ENCODE measurements around the gene ADORA2A. TPM values are rescaled to one million over a fixed set of nuclear protein-coding genes. Genes with fewer than 3 reads are reported as not detected.

Gene ADORA2A
- total and polyA plus RNA-seq, 10 of the 15 experiments (the other 5 are each of a cell fraction or from before 2014, with no cell fraction given), result 0.69 to 31.2 (median 18.3) TPM

GRCh38 chr22:24390576-24390975 is 36.8 kb upstream of the ADORA2A start (continued):
- TF ChIP-seq CBFB (IDR thresholded peaks at IDR 0.05; ENCODE audit: low read depth) (no peak), CHD2 (IDR thresholded peaks at IDR 0.05; ENCODE audit: borderline replicate concordance, low read depth, low read length) (no peak), ZNF217 (IDR thresholded peaks at IDR 0.05) (no peak), MYC (IDR thresholded peaks at IDR 0.05; ENCODE audit: insufficient read depth, insufficient read length, insufficient replicate concordance, low read length, severe bottlenecking) (no peak), RFX5 (IDR thresholded peaks at IDR 0.05; ENCODE audit: low read depth, low read length) (no peak), ZZZ3 (IDR thresholded peaks at IDR 0.05; ENCODE audit: control insufficient read depth, insufficient read length, low read depth) (no peak)

DNA sequence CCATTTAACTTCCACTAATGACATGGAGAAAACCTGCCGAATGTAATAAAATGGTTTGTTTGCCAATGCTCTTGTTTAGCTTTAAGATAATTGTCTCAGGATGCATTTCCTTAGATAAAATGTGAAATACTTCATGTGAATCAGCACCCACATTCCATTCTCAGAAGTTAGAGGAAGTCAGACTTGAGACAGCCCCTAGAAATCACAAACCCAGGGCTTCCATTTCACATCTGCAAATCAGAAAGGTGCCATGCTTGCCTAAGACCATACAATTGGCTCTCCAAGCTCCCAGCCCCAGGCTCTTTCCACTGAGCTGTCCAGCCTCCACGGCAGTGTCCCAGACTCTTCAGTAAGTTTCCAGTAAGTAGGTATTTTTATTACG is 35.6 kb upstream of the ADORA2A start:
- ATAC-seq, result no peak
- BruUV-seq (replicated peaks), result no TSS peak
- ChIA-PET POLR2A (interaction anchor here (0.5 to 1.2 kb wide), 2 partner anchors 9 to 466 kb away, joined by 3 to 6 read pairs; no protein-coding TSS in a partner anchor), CTCF (interaction anchor here (0.8 to 1.2 kb wide), 2 partner anchors 16 to 66 kb away, joined by 3 read pairs; no protein-coding TSS in a partner anchor), SMC1A (ENCODE audit: uncharacterized antibody, unreplicated experiment) (interaction anchor here (0.9 to 1.0 kb wide), 2 partner anchors 47 to 70 kb away, joined by 3 read pairs; no protein-coding TSS in a partner anchor), RAD21 (ENCODE audit: unreplicated experiment) (interaction anchor here (1.0 kb wide), 1 partner anchor 100 kb away, joined by 3 read pairs; no protein-coding TSS in a partner anchor)
- no peak for FAIRE-seq
- intact Hi-C loops (cut with micrococcal nuclease; ENCODE audit: unreplicated experiment) (no loop called here), in situ Hi-C loops (cut with MboI) (no loop called here)
- no peak overlapping the region for H3K4me3 ChIP-seq
- no peaks in the 10 kb centered on the region for H3K27me3 ChIP-seq (replicated peaks in 1 of 2; ENCODE audit: control insufficient read depth in 2 of 2, insufficient read depth in 2 of 2, low read length in 1 of 2)
- H4K20me1 ChIP-seq (ENCODE audit: control insufficient read depth, insufficient read depth), result no peaks in the 10 kb centered on the region
- H3K36me3 ChIP-seq (ENCODE audit: control insufficient read depth in 2 of 2, insufficient read depth in 2 of 2, low read length in 1 of 2), result peaks cover 1 to 7% of the 10 kb centered on the region in 2 experiments; a peak in 3 of 4 replicates
- no peak for DNase-seq (ENCODE audit: low read depth, low spot score)
- no peak overlapping the region for H3K27ac ChIP-seq (ENCODE audit: control insufficient read depth, insufficient read depth)
- H3K79me2 ChIP-seq (ENCODE audit: control insufficient read depth, insufficient read depth, low read length), result no peaks in the 10 kb centered on the region
- no peak overlapping the region for H3K9ac ChIP-seq (ENCODE audit: control insufficient read depth, insufficient read depth, low read length)
- H3K4me2 ChIP-seq (ENCODE audit: control insufficient read depth, insufficient read depth), result no peak overlapping the region
- no peaks in the 10 kb centered on the region for H3K4me1 ChIP-seq (ENCODE audit: control insufficient read depth, insufficient read depth, low read length)
- WGBS (ENCODE audit: insufficient coverage, insufficient replicate concordance, low lambda C conversion rate, missing lambda C conversion rate), result 97% methylated on average over 3 of the region's 3 CpGs
- H3K9me3 ChIP-seq (replicated peaks; ENCODE audit: control insufficient read depth, insufficient read depth, low read length), result no peaks in the 10 kb centered on the region
- no peak overlapping the region for H2AFZ ChIP-seq (ENCODE audit: control insufficient read depth, low read depth, low read length)
- TF ChIP-seq CHD1 (IDR thresholded peaks at IDR 0.05; ENCODE audit: low read depth, low read length) (no peak), RAD51 (IDR thresholded peaks at IDR 0.05) (no peak), MTA2 (IDR thresholded peaks at IDR 0.05; ENCODE audit: low read depth) (no peak), SRF (IDR thresholded peaks at IDR 0.05; ENCODE audit: low read depth in 2 of 2, low read length in 2 of 2) (no peak), WRNIP1 (IDR thresholded peaks at IDR 0.05; ENCODE audit: borderline replicate concordance, low read depth, low read length) (no peak), SMC3 (IDR thresholded peaks at IDR 0.05; ENCODE audit: borderline replicate concordance, low read length) (no peak), JUNB (IDR thresholded peaks at IDR 0.05) (no peak), SP1 (IDR thresholded peaks at IDR 0.05; ENCODE audit: low read depth, low read length) (no peak), NFIC (IDR thresholded peaks at IDR 0.05; ENCODE audit: low read depth, low read length) (no peak), NFYA (IDR thresholded peaks at IDR 0.05; ENCODE audit: borderline replicate concordance, low read depth, low read length) (no peak), SREBF1 (IDR thresholded peaks at IDR 0.05; ENCODE audit: low read length) (no peak), IKZF2 (IDR thresholded peaks at IDR 0.05) (no peak), ASH2L (IDR thresholded peaks at IDR 0.05; ENCODE audit: borderline replicate concordance, low read depth) (no peak), MYB (IDR thresholded peaks at IDR 0.05; ENCODE audit: borderline replicate concordance, low read depth, low read length) (no peak)
- TF ChIP-seq, protein P1, sequence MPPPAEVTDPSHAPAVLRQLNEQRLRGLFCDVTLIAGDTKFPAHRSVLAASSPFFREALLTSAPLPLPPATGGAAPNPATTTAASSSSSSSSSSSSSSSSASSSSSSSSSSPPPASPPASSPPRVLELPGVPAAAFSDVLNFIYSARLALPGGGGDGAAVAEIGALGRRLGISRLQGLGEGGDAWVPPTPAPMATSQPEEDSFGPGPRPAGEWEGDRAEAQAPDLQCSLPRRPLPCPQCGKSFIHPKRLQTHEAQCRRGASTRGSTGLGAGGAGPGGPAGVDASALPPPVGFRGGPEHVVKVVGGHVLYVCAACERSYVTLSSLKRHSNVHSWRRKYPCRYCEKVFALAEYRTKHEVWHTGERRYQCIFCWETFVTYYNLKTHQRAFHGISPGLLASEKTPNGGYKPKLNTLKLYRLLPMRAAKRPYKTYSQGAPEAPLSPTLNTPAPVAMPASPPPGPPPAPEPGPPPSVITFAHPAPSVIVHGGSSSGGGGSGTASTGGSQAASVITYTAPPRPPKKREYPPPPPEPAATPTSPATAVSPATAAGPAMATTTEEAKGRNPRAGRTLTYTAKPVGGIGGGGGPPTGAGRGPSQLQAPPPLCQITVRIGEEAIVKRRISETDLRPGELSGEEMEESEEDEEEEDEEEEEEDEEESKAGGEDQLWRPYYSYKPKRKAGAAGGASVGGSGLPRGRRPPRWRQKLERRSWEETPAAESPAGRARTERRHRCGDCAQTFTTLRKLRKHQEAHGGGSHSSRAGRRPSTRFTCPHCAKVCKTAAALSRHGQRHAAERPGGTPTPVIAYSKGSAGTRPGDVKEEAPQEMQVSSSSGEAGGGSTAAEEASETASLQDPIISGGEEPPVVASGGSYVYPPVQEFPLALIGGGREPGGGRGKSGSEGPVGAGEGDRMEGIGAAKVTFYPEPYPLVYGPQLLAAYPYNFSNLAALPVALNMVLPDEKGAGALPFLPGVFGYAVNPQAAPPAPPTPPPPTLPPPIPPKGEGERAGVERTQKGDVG (CRISPR knock-in tag; IDR thresholded peaks at IDR 0.05), result no peak
